GM19240 (cell line): ENCODE results near the gene NR6A1.

Source experiments
- DNase-seq: peaks from one replicate; pipeline ENCODE4 v3.0.0; 2011; ENCODE audit warnings: low spot score; ENCODE audit not compliant: insufficient read length

NR6A1 gene

DNA sequence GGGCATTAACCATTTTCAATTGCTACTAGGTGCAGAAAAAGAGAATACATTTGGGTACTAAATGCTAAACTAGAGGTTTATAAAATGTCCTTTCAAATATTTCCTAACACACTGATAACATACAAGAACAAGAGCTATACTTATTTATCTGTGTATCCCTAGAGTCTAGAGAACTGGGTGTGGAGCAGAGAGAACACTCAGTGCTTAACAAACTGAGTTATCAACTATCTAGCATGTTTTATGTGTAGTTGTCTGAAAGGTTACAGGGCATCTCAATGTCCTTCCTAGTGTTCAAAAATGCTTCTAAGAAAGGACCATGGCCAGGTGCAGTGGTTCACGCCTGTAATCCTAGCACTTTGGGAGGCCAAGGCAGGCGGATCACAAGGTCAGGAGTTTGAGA, 40.3 kb downstream of the NR6A1 start:
- no peak for DNase-seq

DNA sequence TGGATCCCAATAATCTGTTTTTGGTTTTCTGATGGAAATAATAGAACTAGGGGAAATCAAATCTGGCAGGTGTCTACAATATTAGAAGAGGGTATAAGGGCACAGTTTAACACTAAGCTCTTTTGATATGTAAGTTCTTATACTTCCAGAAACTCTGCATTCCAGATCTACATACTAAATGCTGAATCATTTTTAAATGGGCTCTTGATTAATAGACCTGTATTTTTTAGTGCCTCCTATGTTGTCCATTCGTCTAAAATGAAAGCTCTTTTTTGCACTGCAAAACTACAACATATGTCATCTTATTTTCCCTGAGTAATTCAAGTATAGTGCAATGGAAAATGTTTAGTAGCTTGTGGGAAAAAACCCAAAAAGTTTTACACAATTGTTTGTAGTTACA, 44.2 kb downstream of the NR6A1 start:
- no peak for DNase-seq

DNA sequence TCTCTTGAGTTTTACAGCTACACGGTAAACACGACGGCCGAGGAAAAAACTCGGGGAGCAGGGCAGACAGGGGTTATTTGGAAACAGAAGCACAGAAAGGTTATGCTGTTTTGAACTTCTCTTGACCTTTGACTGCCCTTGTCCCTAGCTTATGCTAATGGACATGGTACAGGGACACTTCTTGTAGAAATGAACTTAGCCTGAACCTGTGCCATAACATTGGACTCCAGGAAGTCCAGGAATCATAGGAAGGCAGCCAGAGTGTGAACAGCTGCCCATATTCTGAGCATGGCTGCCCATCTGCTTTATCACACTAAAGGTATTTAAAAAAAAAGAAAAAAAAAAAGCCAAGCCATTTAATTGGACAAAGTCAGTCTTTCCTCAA, 46.1 kb downstream of the NR6A1 start:
- no peak for DNase-seq

DNA sequence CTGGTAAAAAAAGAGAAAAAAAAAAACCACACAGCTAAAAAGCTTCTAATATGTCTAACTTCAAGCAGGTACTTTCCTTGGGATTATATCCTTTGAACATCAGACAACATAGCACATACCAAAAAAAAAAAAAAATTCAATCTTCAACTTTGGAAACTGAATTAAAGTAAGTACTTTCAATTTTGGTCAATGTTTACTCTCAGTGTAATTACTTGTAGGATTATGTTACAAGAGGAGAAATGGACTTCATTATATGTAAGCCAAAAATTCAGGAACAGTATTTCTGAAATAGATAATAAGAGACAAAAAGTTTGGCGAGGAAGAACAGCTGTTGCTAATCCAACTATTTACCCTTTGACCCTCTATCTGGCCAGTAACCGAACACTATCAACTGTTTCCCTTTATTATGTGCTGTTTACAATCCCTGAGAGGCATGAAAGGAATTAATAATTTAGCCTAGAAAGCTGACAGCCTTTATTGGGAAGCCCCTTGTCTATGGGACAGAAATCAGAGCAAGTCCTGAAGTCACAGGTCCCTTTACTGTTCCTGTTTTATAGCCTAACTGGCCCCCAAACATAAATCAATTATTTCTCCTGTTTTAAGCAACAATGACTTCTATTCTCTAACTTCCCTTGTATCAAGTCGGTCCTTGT, 46.6 kb downstream of the NR6A1 start:
- DNase-seq, result no peak

DNA sequence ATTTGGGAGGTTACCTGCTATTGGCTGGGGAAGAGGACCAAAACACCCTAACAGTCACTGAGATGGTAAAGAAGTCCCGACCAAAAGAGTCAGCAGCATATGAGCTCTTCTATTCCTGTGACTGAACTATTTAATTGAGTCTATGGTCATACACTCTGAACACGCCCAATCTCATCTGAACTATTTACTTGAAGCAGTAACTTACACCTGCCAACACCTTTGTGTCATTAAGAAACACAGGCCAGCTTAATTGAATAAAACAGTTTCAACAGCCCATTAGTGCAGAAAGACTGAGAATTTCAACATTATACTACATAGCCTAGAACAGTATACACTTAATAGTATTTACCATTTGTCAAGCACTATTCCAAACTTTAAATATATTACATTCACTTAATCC, 47.8 kb downstream of the NR6A1 start:
- no peak for DNase-seq

DNA sequence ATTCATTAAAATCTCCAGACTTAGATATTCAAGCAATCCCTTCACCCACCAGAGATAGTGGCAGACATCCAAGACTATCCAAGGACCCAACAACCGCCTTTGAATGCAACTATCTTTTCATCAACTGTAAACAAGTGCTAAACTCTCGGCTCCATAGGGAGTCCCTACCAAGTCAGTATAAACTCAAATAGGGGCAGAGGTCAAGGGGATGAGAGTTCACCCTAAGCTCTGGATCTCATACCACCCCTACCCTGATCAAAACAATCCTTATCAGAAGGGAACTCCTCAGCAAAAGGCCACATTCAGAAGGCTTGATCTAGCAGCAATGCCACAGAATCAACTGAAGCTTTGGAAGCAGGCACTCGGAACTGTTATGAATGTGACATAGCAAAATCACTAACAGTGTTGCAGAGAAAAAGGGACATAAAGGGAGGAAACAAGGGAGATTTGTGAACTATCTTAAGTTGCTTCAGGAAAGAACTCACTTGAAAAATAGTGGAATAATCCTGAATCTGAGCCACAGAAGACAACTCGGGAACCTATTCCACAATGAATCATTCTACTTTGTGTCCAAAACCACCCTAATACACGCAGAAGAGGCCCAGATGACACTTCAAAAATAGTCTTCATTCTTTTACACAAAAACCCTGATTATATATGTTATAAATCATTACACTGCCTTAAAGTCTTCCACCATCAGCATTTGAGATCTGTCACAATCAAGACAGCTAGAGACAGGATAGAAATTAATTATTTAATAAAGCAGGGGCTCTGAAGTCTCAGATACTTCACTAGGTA, 49.8 kb downstream of the NR6A1 start:
- DNase-seq, result no peak

DNA sequence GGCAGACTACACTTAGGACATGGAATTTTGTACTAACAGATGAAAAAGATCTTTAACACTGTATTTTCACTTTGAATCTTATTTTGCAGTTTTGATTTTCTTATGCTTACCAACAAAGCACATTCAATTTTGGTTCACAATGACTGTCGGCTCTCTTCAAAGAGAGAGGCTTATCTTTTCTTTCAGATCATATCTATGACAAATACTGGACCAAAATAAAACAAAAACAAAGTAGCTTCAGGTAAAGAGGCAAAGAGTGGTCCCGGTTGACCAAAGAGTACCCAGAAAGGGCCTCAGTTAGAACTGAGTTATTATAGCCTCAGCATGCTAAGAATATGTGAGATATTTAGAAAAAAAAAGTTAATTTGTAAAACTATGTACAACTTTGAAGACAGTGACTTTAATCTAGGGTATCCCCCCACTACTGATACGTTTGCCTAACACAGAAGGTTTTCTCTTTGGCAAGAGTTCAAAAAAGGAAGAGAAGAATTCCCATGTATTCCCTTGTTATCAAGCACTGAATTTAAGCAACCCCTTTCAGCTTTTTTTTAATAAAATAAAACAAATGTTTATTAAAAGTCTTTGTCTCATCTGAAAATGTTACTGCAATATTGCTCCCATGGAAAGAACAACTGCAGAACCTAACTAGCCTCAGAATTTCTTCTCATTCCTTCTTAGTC, 50.5 kb downstream of the NR6A1 start:
- no peak for DNase-seq

DNA sequence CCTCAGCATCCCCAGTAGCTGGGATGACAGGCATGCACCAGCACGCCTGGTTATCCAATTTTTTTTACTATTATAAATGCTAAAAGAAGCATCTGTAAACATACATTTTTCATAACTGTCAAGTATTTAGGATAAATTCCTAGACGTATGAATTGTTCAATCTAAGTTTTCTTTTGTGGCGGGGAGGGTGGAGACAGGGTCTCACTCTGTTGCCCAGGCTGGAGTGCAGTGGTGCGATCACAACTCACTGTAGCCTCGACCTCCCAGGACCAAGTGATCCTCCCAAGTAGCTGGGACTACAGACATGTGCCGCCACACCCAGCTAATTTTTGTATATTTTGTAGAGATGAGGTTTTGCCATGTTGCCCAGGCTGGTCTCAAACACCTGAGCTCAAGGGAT, 52.2 kb downstream of the NR6A1 start:
- DNase-seq, result no peak

DNA sequence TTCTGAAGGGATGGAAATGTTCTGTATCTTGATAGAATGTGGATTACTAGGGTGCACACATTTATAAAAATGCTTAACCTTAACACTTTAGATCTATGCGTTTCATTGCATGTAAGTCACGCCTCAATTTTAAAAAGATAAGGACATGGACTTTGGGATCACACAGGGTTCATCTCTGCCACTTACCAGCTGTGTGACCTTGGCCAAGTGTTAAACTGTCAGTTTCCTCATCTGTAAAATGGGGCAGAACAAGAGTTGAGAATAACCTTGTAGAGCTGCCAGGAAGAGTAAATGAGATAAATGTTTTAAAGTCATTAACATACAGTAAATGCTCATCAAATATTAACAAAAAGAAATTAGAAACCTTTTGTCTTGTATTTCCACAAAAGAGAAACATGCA, 53.5 kb downstream of the NR6A1 start:
- no peak for DNase-seq

DNA sequence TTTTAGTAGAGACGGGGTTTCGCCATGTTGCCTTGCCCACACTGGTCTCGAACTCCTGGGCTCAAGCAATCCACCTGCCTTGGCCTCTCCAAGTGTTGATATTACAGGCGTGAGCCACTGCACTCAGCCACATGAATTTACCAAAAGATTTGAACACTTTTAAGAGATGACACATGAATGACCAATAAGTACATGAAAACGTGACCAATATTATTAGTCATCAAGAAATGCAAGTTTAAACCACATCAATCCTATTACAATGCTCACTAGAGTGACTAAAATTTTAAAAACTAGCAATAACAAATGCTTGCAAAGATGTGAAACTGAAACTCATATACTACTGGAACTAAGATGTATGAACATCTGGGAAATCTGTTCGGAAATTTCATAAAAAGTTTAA, 54.3 kb downstream of the NR6A1 start:
- no peak for DNase-seq

DNA sequence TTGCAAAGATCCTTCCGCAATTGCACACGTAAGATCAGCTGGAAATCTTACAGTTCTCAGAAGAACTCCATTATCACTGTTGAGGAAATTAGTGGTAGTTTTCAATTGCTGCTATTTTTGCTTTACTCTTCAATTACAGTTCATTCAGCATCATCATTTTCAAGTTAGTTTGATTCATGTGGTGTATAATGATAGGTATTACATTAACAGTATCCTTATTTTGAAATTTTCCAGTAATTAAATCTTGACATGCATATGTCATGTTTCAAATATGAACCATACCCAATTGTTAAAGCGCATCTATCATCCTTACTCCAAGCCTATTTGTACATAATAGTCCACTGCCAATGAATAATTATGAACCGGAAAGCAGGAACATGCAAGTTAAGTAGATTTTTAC, 60.3 kb downstream of the NR6A1 start:
- no peak for DNase-seq

DNA sequence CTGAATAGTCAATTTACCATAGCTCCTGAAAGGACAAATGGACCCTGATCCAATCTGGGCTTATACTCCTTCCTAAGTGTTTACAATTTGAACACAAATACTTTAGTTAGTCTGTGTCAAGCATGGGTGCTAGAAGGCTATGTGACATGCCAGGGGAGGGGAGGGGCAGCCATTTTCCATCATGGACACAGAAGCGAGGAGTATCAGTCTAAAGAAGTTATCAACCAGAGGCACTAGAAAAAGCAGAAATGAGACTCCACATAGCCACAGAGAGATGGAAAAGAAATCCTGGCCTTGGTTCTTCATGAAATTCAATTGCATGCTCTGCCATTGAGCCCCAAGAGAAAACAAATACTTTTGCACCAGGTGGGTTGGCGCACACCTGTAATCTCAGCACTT, 61.8 kb downstream of the NR6A1 start:
- no peak for DNase-seq

DNA sequence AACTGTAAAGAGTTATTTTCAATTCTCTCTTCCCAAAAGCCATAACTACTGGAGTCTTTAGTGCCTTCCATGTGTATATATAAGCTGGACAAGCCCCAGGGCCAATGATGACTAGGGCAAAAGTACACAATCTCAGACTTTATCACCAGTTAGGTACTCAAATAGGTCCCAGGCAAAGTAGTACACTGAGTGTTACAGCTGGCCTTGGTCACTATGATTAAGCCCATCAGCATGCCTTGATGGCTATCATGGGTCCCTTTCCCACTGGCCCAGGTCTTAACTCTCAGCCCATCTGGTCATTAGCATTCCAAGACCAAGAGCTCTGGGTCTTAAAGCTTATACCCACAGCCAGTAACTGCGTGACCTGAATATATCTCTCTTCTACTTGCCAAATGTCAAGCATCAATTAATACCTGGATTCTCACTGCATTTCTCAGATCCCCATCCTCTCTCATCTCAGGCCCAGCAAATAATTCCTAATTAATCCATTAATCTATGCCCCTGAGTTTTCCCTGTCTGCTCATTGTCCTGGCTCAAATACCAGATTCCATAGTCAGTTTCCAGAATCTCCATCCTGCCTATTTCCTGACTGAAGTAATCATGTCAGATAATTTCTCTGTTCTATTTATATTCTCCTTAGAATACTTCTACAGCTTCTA, 62.3 kb downstream of the NR6A1 start:
- no peak for DNase-seq

DNA sequence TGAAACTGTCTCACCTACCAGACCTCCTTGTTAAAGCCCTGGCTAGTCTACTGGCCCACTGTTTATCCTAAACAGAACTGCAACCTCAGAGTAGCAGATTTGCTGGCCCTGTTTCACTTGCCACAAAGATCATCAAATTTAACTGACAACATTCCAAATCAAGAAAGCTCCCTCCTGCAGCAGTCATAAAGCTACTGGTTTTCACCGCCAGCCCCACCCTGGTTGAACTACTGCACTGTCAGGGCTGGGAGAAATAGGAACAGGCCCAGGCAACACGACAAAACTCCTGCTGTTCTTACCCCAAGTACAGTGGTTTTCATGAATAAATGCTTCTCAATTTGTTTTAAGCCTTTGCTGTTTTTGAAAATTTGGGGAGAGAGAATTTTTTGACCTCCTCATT, 63.0 kb downstream of the NR6A1 start:
- no peak for DNase-seq

DNA sequence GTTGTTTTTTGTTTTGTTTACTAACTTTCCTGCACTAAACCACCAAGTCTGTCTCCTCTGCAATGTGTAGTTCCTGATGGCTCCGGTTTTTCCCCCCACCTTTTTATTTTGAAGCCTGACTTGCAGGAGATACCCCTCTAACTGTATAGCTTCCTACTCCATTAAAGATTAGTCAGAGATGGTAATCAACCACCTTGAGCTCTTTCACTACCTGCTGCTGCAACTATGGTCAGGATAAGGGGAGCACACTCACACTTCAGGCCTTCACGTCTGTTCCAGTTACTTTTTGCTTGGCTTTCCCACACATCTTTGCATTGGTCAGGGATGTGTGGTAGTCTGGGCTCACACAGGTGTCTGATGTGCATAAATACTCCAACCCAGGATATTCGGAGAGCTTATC, 63.4 kb downstream of the NR6A1 start:
- DNase-seq, result no peak

DNA sequence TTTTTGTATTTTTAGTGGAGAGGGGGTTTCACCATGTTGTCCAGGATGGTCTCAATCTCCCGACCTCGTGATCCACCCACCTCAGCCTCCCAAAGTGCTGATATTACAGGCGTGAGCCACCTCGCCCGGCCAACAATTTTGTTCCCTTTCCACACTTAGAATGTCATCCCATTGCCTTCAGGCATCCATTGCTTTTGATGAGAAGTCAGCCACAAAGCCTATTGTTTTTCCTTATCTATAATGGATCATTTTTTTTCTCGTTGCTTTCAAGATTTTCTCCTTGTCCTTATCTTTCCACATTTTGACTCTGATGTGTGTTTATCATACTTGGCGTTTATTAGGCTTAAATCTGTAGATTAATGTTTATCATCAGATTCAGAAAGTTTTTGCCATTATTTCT, 64.4 kb downstream of the NR6A1 start:
- DNase-seq, result no peak

DNA sequence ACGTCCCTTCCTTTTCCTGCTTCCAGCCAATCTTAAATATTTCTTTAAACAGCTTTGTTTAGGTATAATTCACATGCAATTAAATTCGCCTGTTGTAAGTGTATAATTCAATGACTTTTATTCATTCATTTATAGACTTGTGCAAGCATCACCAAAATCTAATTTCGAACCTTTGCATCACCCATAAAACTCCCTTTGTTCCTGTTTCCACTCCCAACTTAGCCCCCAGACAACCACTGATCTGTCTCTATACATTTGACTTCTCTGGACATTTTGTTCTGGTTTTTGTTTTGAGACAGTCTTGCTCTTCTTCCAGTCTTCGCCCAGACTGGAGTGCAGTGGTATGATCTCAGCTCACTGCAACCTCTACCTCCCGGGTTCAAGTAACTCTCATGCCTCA, 71.5 kb downstream of the NR6A1 start:
- no peak for DNase-seq

DNA sequence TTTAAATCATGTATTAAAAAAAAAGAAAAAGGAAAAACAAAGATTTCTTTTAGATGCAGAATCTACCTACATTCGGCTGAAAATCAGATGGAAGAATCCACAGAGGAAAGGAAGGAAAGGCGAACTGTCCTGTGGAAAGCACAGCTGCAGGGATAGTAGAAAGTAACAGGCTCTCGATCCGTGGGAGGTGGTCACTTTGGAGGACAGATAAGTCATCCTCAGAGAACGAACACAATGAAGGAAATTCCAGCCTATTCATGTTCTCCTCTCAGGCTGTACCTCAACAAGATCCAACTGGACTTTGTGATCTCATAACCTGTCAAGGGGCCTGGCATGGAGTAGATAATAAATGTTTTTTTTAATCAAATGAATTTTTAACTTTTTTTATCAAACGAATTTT, 72.8 kb downstream of the NR6A1 start:
- no peak for DNase-seq

DNA sequence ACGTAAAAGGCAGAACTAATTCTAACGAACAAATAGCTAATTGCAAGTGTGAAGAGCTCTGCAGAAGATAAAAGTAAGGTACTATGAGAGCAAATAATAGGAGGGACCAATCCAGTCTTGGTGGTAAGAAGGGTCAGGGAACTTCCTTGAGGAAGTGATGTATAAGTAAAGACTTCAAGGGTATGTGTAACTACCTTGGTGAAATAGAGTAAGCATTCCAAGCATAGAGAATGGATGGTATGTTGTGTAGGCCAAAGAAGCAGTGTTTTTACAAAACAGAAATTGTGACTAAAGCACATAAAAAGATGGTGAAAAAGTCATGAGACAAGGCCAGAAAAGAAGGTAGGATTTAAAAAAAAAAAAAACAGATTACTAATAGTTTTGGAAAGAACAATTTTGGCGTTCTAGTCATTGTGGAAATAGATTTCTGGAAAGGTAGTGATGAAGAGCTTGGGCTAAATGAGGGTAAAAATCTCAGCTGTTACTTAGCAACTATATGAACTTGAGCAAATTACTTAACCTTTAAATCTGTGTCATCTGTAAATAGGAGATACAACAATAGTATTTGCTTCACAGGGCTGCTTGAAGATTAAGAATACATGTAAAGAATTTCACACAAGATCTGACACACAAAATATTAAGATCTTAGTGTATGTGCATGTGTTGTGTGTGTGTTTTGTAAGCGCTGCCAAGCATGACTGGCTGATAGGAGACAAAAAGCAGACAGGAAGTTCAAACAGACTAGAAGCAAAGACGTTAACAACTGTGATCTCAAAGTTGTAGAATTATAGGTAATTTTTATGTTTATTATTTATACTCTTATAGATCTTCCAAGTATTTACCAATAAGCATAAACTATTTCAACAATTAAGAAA, 73.5 kb downstream of the NR6A1 start:
- no peak for DNase-seq

DNA sequence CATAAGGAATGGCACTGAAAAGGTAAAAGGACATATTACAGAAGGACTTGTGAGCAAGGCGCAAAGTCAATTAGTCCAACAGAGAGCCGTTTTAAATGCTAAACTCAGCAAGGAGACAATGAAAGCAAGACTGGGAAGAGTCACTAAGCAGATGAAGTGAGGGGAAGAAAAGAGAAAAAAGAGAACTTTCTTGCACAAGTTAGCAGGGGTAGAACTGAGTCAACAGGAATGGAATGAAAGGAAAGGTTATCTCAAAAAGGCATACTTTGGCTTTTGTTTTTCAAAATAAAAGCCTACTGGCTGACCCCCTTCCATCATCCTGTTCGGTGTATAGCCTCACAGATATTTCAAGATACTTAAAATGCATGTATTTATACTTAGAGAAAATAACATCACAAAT, 75.0 kb downstream of the NR6A1 start:
- DNase-seq, result no peak

DNA sequence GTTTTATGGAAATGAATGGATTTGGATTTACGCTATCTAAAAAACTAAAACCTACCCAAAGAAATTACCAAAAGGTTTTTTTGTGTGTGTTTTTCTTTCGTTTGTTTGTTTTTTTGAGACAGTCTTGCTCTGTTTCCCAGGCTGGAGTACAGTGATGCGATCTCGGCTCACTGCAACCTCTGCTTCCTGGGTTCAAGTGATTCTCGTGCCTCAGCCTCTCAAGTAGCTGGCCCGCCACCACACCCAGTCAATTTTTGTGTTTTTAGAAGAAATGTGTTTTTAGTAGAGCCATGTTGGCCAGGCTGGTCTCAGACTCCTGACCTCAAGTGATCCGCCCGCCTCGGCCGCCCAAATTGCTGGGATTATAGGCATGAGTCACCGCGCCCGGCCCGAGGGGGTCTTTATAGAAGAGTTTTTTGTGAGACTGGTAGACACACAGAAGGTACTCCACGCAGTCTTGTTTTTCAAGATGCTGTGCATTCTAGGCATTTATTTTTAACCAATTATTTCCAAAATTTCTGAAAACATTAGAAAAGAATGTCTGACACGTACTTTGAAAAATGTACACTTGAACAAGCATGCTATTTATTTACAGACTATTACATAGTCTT, 75.7 kb downstream of the NR6A1 start:
- no peak for DNase-seq
